Lung (tissue), 12 donors: ENCODE data around the gene MAP2K5. TPM values are rescaled to one million over a fixed set of nuclear protein-coding genes. Genes with fewer than 3 reads are reported as not detected.

ENCODE experiments used
- ATAC-seq: fragments of 200-7000 bp; cut with Tn5 transposase; one replicate; pipeline ENCODE4 v1.9.1; 2020; ENCODE audit warnings: moderate number of reproducible peaks; ENCODE audit not compliant: insufficient read depth, low FRiP score
- DNase-seq, 3 donors: peaks; one replicate each; pipeline ENCODE4 v3.0.0-alpha.2; 2013 to 2017
- H3K27ac ChIP-seq, 2 donors: one replicate each; pipeline ENCODE4 v1.5.1; 2013; ENCODE audit warnings: mild to moderate bottlenecking in 2 of 2, moderate library complexity in 2 of 2, control low read depth in 1 of 2, inconsistent platforms in 1 of 2, low read depth in 1 of 2, low read length in 1 of 2
- H3K27me3 ChIP-seq, 3 donors: one replicate each; pipeline ENCODE4 v1.5.1; 2013; ENCODE audit warnings: low read length in 2 of 3; ENCODE audit not compliant: control insufficient read depth in 3 of 3, insufficient read depth in 3 of 3
- H3K36me3 ChIP-seq, 4 donors: one replicate each; pipeline ENCODE4 v1.5.1; 2013; ENCODE audit warnings: low read length in 4 of 4, mild to moderate bottlenecking in 1 of 4, moderate library complexity in 1 of 4; ENCODE audit not compliant: control insufficient read depth in 4 of 4, insufficient read depth in 4 of 4
- H3K4me1 ChIP-seq, 5 donors: one replicate each; pipeline ENCODE4 v1.5.1; 2013; ENCODE audit warnings: low read length in 5 of 5, mild to moderate bottlenecking in 2 of 5, moderate library complexity in 1 of 5; ENCODE audit not compliant: control insufficient read depth in 5 of 5, insufficient read depth in 5 of 5
- H3K4me3 ChIP-seq: one replicate; pipeline ENCODE4 v1.5.1; 2013; ENCODE audit warnings: mild to moderate bottlenecking, control low read depth, moderate library complexity
- H3K9ac ChIP-seq, 2 donors: one replicate each; pipeline ENCODE4 v1.5.1; 2013; ENCODE audit warnings: low read length in 2 of 2, control low read depth in 1 of 2; ENCODE audit not compliant: insufficient read depth in 1 of 2
- H3K9me3 ChIP-seq, 4 donors: one replicate each; pipeline ENCODE4 v1.5.1; 2013; ENCODE audit warnings: low read length in 3 of 4, mild to moderate bottlenecking in 1 of 4, moderate library complexity in 1 of 4; ENCODE audit not compliant: control insufficient read depth in 4 of 4, insufficient read depth in 3 of 4
- CTCF ChIP-seq: IDR thresholded peaks from 2 replicates; pipeline ENCODE4 v1.5.1; 2012; ENCODE audit warnings: mild to moderate bottlenecking; ENCODE audit errors: control extremely low read depth, extremely low read depth
- WGBS, 2 donors: extraction: QIAGEN DNeasy Blood & Tissue Kit; methylation state at CpG; one replicate each; pipeline ENCODE4 v1.1.7; 2013; 5-methylcytosine and 5-hydroxymethylcytosine counted together
- polyA plus RNA-seq, 2 donors: library from polyadenylated mRNA; stranded (reverse); fragments of 200-250 nt; gene quantifications; one replicate each; pipeline ENCODE4 v1.2.1, GENCODE V29; 2013
- total RNA-seq, 2 donors: library from RNA; depleted of rRNA in 1 of 2; stranded (reverse); fragments of >200 nt in 1 of 2; gene quantifications; one replicate each; pipeline ENCODE4 v1.2.1, GENCODE V29; 2014 to 2021
- donor health status: control.
- donor health status: control.
- donor health status: Bipolar disorder and iron deficiency.
- donor health status: healthy.
- donor health status: DM: yes; HTN: yes; CAD: no.

Gene MAP2K5
- total and polyA plus RNA-seq, 4 donors: 6.3 to 19.1 (median 12.4) TPM

DNA sequence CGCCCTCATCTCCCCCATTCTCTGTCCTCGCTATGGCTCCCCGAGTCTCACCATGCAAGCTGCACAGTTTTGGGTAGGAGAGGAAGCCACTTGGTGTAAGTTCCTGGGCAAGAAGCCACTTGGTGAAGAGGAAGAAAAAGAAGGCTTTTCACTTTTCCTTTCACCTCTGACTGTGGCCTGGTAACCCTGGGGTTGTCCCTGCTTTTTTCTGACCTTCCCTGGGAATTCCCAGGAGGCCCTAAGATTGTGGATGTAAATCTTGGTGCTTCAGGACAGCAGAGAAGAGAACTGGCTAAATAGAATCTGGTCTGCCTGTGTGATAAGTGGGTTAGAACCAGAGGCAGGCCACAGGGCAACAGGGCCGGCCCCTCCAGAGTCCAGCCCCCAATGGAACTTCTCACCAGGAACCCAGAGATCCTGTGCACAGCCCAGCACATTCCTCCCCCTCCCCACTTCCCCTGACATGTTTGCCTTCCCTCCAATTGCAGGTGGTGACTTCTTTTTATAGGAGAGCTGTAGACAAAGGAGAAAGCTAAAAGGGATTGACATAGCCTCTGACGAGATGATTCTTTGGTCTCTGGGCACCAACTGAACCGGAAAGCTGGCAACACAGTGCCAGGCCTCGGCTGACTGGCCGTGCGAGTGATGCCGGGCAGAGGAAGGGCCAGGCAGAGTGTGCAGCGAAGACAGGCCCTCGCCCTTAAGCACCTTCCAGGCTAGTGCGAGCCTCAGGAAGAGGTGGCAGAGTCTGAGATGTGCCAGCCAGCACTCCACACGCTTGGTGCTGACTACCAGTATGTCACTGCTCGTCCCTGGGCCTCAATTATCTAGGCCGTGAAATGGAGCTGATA is 263.4 kb downstream of the MAP2K5 start:
- TF ChIP-seq CTCF: no peak
- Histone ChIP-seq H3K27ac (no peak overlapping the region), H3K4me1 (peaks cover 0 to 3% (median 0%) of the 10 kb centered on the region in 5 donors), H3K36me3 (peaks cover 0 to 13% (median 1%) of the 10 kb centered on the region in 4 donors), H3K9ac (no peak overlapping the region), H3K27me3 (no peaks in the 10 kb centered on the region), H3K4me3 (no peak overlapping the region), H3K9me3 (no peaks in the 10 kb centered on the region)
- no peak for DNase-seq
- 87 to 92% methylated on average over 16 of the region's 16 CpGs for WGBS, 2 donors
- no peak for ATAC-seq

DNA sequence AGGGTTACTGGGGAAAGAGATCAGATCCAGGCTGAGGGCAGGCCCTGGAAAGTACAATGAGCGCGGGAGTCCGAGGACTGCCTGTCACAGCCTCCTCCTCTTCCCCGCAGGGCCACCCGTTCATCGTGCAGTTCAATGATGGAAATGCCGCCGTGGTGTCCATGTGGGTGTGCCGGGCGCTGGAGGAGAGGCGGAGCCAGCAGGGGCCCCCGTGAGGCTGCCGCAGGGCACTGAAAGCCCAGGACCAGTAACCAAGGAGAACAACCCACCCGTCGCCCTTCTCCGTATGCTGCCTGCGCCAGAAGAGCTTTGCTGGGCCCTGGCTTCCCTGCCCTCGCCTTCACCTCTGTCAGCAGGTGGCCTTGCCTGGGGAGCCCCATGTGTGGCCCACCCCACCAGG is 264.0 kb downstream of the MAP2K5 start:
- peaks cover 0 to 13% (median 1%) of the 10 kb centered on the region in 4 donors for H3K36me3 ChIP-seq
- peaks cover 0 to 3% (median 0%) of the 10 kb centered on the region in 5 donors for H3K4me1 ChIP-seq
- no peaks in the 10 kb centered on the region for H3K27me3 ChIP-seq
- no peak for ATAC-seq
- H3K9me3 ChIP-seq: no peaks in the 10 kb centered on the region
- DNase-seq: no peak
- no peak overlapping the region for H3K4me3 ChIP-seq
- WGBS, 2 donors: 96% methylated on average over 18 of the region's 18 CpGs
- no peak overlapping the region for H3K9ac ChIP-seq
- no peak for TF ChIP-seq CTCF
- H3K27ac ChIP-seq: no peak overlapping the region

GRCh38 chr15:67807141-67807540 is 264.6 kb downstream of the MAP2K5 start:
- Histone ChIP-seq H3K9me3 (no peaks in the 10 kb centered on the region), H3K9ac (no peak overlapping the region), H3K27me3 (peaks cover 0 to 6% (median 0%) of the 10 kb centered on the region in 3 donors), H3K36me3 (peaks cover 0 to 13% (median 1%) of the 10 kb centered on the region in 4 donors), H3K4me3 (no peak overlapping the region), H3K4me1 (peaks cover 0 to 3% (median 0%) of the 10 kb centered on the region in 5 donors), H3K27ac (no peak overlapping the region)
- DNase-seq (no peak), ATAC-seq (no peak)
- TF ChIP-seq CTCF: no peak
- WGBS, 2 donors: 97 to 98% methylated on average over 5 of the region's 5 CpGs
